Measurements from ENCODE around the gene PLAA. TPM values are rescaled to one million over a fixed set of nuclear protein-coding genes. Genes with fewer than 3 reads are reported as not detected.
A peak's percentile ranks its signal among the peaks of the same experiment; 100 is the strongest.

Gene PLAA
- total and polyA plus RNA-seq, 2 donors from 2014 or later: 12.0 to 26.9 TPM

- Histone ChIP-seq H3K9ac (ENCODE audit: low read length in 3 of 3) (no peak overlapping the region), H3K4me3 (ENCODE audit: low read length in 3 of 3) (no peak overlapping the region), H3K27ac (ENCODE audit: low read depth in 2 of 2, low read length in 2 of 2) (no peak overlapping the region), H3K36me3 (ENCODE audit: control insufficient read depth in 2 of 3, insufficient read depth in 3 of 3, low read length in 3 of 3) (no peaks in the 10 kb centered on the region), H3K4me1 (ENCODE audit: control insufficient read depth in 2 of 3, insufficient read depth in 2 of 3, low read depth in 1 of 3, low read length in 3 of 3) (no peaks in the 10 kb centered on the region), H3K27me3 (ENCODE audit: control insufficient read depth, insufficient read depth, low read length) (no peaks in the 10 kb centered on the region), H3K9me3 (ENCODE audit: control insufficient read depth in 2 of 3, insufficient read depth in 1 of 3, low read length in 3 of 3) (no peaks in the 10 kb centered on the region)
- intact Hi-C loops (cut with DNase I): no loop called here
- TF ChIP-seq, protein P1, sequence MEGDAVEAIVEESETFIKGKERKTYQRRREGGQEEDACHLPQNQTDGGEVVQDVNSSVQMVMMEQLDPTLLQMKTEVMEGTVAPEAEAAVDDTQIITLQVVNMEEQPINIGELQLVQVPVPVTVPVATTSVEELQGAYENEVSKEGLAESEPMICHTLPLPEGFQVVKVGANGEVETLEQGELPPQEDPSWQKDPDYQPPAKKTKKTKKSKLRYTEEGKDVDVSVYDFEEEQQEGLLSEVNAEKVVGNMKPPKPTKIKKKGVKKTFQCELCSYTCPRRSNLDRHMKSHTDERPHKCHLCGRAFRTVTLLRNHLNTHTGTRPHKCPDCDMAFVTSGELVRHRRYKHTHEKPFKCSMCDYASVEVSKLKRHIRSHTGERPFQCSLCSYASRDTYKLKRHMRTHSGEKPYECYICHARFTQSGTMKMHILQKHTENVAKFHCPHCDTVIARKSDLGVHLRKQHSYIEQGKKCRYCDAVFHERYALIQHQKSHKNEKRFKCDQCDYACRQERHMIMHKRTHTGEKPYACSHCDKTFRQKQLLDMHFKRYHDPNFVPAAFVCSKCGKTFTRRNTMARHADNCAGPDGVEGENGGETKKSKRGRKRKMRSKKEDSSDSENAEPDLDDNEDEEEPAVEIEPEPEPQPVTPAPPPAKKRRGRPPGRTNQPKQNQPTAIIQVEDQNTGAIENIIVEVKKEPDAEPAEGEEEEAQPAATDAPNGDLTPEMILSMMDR (IDR thresholded peaks at IDR 0.05; ENCODE audit: borderline replicate concordance, extremely low read depth, insufficient read depth): peak; percentile 53
- FAIRE-seq (no peak), DNase-seq (peak in 1 of 5 donors; percentile 40)
Measured at GRCh38 chr9:26975728-26976707, 29.0 kb upstream of the PLAA start.

DNA sequence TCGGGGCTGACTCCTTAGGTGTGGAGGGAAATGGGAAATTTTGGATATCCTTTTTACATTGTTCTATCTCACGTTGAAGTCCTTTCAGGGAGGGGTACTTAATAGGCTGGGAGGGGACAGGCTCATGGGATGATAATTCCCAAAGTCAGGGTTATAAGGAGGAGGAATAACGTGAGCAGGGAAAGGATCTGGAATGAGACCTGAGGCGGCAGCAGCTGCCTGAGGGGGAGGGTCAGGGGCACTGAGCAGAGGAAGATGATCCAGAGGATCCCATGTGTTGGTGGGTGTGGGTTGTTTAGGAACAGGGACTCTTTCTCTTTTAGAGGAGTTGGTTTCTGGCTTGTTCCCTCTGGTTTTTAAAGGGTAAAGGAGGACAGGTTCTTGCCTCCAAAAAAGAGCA is 27.9 kb upstream of the PLAA start:
- Histone ChIP-seq H3K36me3 (ENCODE audit: control insufficient read depth in 2 of 3, insufficient read depth in 3 of 3, low read length in 3 of 3) (no peaks in the 10 kb centered on the region), H3K27ac (ENCODE audit: low read depth in 2 of 2, low read length in 2 of 2) (no peak overlapping the region), H3K4me1 (ENCODE audit: control insufficient read depth in 2 of 3, insufficient read depth in 2 of 3, low read depth in 1 of 3, low read length in 3 of 3) (no peaks in the 10 kb centered on the region), H3K4me3 (ENCODE audit: low read length in 3 of 3) (no peak overlapping the region), H3K9ac (ENCODE audit: low read length in 3 of 3) (no peak overlapping the region), H3K27me3 (ENCODE audit: control insufficient read depth, insufficient read depth, low read length) (no peaks in the 10 kb centered on the region), H3K9me3 (ENCODE audit: control insufficient read depth in 2 of 3, insufficient read depth in 1 of 3, low read length in 3 of 3) (no peaks in the 10 kb centered on the region)
- intact Hi-C loops (cut with DNase I): no loop called here
- TF ChIP-seq, protein P1 (IDR thresholded peaks at IDR 0.05; ENCODE audit: borderline replicate concordance, extremely low read depth, insufficient read depth): no peak
- FAIRE-seq (no peak), DNase-seq (no peak)

DNA sequence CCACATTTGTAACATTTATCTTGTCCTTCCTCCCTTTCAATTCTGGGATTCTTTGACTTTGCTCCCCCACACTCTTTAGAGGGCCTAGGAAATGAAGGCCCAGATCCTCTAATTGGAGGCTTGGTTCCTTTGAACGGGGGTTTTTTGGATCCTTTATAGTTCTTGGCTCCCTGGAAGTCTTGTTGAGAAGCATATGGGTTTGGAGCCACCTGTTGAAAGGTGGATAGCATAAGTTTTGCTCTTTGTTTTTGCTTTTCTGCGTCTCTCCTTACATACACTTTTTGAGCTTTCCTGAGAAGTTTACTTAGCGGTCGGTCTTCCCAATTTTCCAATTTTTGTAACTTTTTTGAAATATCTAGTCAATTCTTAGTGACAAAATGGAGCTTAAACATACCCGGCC is 26.9 kb upstream of the PLAA start:
- no peak overlapping the region for H3K4me3 ChIP-seq (ENCODE audit: low read length in 3 of 3)
- no peaks in the 10 kb centered on the region for H3K4me1 ChIP-seq (ENCODE audit: control insufficient read depth in 2 of 3, insufficient read depth in 2 of 3, low read depth in 1 of 3, low read length in 3 of 3)
- no peak for FAIRE-seq
- no peak for DNase-seq
- intact Hi-C loops (cut with DNase I): no loop called here
- no peak overlapping the region for H3K9ac ChIP-seq (ENCODE audit: low read length in 3 of 3)
- H3K9me3 ChIP-seq (ENCODE audit: control insufficient read depth in 2 of 3, insufficient read depth in 1 of 3, low read length in 3 of 3): no peaks in the 10 kb centered on the region
- TF ChIP-seq, protein P1 (IDR thresholded peaks at IDR 0.05; ENCODE audit: borderline replicate concordance, extremely low read depth, insufficient read depth): no peak
- H3K36me3 ChIP-seq (ENCODE audit: control insufficient read depth in 2 of 3, insufficient read depth in 3 of 3, low read length in 3 of 3): no peaks in the 10 kb centered on the region
- no peaks in the 10 kb centered on the region for H3K27me3 ChIP-seq (ENCODE audit: control insufficient read depth, insufficient read depth, low read length)
- H3K27ac ChIP-seq (ENCODE audit: low read depth in 2 of 2, low read length in 2 of 2): no peak overlapping the region
